ENCODE data around the gene IRF1.

IRF1 gene

DNA sequence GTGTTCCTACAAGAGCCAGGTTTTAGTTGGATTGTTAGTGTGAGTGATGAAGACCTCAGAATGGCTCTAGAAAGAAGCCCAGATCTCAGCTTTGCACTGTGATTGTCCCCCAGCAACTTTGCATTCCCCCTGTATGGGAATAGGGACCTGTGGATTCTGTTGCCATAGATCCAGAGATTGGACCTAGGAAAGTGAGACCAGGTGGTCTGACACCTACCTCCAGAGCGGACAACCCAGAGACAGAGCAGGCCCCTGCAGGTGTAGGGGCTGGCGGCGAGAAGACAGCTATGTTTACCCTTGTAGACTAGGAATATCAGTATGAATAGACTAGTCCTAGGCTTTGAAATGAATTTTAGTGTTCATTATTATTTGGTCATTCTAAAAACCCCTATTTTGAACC, 53.6 kb downstream of the IRF1 start:
- no peak for DNase-seq

GRCh38 chr5:132435886-132436285, 54.7 kb downstream of the IRF1 start:
- DNase-seq = no peak

DNA sequence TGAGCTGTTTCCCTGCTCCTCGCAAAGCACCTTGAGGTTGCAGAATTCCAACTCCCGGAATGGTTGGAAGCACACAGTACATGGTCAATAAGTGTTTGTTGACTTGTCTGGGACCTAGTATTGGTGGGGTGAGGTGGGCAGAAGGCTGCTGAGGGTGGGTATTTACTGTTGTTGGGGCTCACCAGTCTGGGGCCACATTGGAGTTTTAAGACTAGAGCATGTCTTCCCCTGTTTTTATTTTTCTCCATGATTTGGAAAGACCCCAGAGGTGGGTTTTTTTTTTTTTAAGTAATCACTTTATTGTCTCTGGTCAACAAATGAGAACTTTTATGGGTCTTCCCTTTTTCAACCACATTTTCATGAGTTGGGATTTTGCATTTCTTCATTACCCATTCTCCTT, 55.1 kb downstream of the IRF1 start:
- DNase-seq = no peak

DNA sequence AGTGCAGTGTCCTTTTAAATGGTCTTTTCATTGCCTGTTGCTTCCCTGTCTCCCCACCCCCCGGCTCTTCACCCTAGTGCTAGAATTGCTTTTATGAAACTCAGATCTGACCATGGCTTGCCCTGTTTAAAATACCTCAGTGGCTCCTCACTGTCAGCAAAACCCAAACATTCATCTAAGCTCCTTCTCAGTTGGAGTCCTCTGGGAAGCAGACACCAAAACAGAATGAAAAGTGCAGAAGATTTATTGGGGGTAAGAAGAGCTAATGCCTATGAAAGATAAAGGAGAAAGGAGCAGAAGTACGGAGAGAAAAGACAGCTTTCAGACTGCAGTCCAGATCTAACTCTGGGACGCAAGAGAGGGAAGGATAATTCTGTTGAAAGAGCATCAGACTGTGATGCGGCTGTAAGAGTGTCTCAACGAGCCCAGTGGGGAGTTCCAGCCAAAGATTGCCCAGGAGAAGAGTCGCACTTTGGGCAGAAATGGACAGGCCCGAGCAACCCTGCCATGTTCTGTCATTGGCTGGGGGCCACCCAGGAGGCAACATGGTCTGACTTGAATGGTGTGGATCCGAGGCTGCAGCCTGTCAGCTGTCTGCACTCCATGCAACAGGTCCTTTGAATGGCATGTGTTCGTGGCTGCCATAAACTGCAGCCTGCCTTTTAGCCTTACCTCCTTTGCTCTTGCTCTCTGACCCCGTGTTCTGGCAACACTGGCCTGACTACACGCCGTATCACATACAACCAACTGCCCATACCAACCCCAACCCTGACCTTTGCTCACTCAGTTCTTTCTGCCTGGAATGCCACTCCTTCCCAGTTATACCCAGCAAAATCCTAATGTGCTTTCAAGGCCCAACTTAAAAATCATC, 55.9 kb downstream of the IRF1 start:
- no peak for DNase-seq

- DNase-seq = no peak
Measured at GRCh38 chr5:132433141-132433540, 57.4 kb downstream of the IRF1 start.

- no peak for DNase-seq
Measured at GRCh38 chr5:132431632-132432031, 58.9 kb downstream of the IRF1 start.
